GM21447 (cell line): ENCODE measurements around the gene A2M.

Experiments used
- ATAC-seq: cut with Tn5 transposase; IDR thresholded peaks from one replicate; pipeline ENCODE4 v1.9.1; 2021; ENCODE audit not compliant: unreplicated experiment

The A2M gene

DNA sequence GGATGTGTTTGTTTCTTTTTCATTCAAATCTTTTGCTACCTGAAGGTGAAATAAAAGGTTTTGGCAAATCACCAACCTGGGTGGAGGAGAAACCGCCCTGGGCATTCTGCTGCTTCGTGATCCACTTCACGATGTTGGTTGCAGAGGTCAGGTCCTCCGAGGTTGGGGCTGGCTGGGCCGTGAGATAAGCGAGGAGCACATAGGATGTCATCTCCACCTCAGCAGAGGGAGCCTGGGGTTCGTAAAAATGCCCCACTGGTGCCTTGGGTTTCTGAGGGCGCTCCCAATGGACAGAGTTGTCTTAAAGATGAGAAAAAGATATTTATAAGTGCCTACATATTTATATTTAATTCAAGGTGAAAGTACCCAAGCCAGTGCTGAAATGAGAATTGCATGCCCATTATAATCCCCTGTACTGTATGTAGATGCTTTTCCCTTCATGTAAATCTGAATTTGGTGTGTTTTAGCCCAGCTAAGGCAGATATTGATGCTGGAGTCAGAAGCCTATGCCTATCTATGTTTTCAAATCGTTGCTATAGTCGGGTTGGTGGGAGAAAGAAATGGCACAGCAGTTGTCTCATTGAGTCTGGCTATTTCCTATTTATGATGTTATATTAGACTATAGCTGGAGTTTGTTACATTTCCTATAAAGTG lies 41.1 kb downstream of the A2M start:
- no peak for ATAC-seq

GRCh38 chr12:9073076-9073475 lies 42.6 kb downstream of the A2M start:
- ATAC-seq = no peak

DNA sequence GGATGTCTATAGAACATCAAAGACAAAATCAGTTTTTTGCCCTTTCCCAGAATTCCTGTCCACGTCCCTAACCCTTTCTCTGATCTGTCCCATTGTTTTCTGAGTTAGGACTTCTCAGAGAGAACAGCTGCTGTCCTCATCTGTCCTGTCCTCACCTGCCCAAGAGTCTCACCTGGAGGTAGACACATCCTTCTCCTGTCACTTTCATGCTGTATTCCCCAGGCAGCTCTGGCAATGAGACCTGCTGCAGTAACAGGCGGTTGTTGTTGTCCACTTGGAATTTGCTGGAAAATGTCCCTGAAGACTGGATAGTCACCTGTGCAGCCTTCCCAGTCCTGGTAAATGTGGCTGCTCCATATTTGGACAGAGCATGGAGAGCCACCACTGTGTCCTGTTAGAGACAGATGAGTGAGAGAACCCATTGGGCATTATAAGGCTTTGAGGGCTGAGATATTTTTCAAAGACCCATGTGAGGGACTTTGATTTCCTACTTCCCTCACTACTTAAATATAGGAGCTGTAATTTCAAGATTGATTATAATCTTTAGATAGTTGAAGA lies 43.2 kb downstream of the A2M start:
- ATAC-seq = no peak

- no peak for ATAC-seq
Observed at GRCh38 chr12:9071969-9072368, 43.8 kb downstream of the A2M start.

GRCh38 chr12:9071518-9071917 lies 44.2 kb downstream of the A2M start:
- ATAC-seq = no peak

DNA sequence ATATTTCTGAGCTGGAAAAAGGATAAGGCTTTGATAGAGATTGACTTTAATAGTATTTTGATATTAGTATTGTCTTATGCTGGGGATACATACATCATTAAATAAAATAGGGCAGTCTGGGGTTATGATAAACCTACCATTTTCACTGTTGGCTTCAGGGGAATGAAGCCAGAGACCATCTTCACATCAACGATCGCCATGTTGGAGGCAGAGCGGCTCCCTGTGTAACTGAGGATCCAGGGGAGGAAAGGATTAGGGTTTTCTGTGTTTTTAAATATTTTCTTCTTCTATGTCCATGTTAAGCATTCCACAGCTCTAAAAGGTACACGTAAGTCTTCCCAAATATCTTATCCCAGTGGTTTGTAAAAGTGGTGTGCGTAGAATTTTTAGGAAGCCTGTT lies 45.4 kb downstream of the A2M start:
- ATAC-seq = no peak

DNA sequence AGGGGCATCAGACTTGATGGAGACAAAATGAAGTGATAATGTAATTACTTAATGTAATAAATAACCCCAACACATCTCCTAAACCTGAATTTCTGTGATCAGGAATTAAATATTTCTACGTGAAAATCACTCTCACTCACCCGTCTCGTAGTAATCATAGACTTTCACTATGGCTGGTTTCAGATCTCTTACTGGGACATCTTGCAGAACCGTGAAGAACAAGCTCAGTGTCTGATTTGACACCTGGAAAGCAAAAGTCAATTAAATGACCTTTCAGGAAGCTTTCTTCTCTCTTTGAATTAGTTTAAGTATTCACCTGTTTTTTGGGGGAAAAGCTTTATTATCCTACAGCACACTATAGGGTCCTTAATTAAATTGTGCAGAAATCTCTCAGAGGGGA lies 47.1 kb downstream of the A2M start:
- ATAC-seq = no peak

- no peak for ATAC-seq
Observed at GRCh38 chr12:9068086-9068485, 47.6 kb downstream of the A2M start.

- no peak for ATAC-seq
Observed at GRCh38 chr12:9066755-9067423, 48.8 kb downstream of the A2M start.

GRCh38 chr12:9066183-9066623 lies 49.5 kb downstream of the A2M start:
- no peak for ATAC-seq

GRCh38 chr12:9065607-9065856 lies 50.2 kb downstream of the A2M start:
- ATAC-seq = no peak

DNA sequence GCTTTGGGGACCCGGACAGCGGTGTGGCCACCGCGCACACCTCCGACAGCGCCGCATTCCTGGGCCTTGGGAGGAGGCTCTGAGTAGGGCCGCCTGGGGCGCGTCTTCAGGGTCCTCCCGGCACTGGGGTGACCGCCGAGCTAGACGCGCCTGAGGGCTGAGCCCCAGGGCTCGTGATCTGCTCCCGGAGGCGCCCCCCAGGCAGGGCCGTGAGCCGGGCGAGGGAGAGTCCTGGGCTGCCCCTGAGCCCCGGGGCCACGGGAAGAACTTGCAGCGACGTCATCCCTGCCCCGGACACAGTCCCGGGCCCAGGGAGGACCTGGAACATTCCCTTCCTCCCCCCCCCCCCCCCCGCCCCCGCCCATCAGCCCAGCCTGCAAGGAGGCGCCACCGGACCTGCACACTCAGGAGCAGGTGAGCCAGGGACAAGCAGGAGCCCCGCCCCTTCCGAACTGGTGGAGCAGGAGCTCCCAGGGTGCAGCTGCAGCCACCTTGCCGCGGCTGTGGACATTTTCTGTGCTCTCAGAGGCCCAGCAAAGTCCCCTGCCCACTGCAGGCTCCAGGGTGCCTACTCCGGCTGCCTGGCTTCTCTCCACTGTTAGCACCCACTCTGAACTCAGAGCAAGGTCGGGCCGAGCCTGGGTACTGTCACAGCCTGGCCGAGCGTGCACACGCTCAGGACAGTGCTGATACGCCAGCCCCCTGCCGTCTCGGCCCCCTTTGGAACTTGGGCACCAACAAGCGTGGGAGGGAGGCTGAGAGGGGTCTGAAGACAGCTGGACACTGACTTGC lies 50.7 kb downstream of the A2M start:
- ATAC-seq = no peak

- ATAC-seq = peak; percentile 61
Observed at GRCh38 chr12:9064201-9064814, 51.4 kb downstream of the A2M start.

DNA sequence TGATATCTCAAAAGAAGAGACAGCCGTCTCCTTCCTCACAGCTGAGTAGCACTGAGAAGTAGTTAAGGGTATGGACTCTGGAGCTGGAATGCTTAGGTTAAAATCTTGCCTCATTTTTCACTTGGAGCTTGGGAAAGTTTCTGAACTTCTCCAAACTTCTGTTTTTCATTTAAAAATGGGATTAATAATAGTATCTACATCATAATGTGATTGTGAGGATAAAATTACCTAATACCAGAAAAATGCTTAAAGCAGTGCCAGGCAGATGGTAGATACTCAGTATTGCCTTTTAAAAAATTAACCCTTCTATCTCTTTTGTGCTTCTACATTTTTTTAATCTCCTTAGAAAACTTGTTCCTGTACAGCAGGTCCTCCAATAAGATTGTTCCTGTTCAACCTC lies 63.1 kb downstream of the A2M start:
- no peak for ATAC-seq

GRCh38 chr12:9051158-9051550 lies 64.6 kb downstream of the A2M start:
- ATAC-seq = no peak

- ATAC-seq = no peak
Observed at GRCh38 chr12:9050521-9051157, 65.1 kb downstream of the A2M start.

GRCh38 chr12:9049520-9050133 lies 66.1 kb downstream of the A2M start:
- ATAC-seq = no peak

DNA sequence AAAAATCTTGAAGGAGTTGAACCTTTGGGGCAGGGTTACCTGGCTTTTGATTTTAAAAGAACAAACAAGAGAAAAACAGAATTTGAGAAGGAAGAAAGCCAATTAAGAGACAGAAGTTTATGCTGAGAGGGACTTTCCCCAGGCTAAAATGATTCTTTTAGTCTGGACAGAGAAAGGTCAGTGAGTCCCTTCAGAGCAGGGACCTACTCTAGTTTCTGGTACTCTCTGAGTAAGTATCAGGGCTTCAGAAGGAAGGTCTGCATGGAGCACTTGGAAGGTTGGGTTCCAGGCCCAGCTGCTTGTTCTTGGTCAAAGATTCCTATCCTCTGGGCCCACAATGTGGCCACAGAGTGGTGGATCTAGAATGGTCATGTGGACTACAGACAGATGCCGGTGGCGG lies 66.8 kb downstream of the A2M start:
- ATAC-seq = no peak

DNA sequence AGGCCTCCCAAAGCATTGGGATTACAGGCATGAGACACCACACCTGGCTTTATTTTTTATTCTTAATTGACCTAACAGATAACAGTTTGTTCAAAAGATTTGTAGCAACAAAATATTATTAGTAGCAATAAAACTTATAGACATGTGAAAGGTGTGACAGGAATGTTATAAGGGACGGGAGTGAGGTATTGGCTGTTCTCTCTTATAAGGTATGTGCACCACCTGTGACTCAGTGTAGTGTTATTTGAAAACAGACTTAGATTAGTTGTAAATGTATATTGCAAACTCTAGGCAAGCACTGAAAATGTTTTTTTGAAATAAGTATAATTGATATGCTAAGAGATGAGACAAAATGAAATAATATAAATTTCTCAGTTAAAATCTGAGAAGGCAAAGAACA lies 68.6 kb downstream of the A2M start:
- ATAC-seq = no peak

DNA sequence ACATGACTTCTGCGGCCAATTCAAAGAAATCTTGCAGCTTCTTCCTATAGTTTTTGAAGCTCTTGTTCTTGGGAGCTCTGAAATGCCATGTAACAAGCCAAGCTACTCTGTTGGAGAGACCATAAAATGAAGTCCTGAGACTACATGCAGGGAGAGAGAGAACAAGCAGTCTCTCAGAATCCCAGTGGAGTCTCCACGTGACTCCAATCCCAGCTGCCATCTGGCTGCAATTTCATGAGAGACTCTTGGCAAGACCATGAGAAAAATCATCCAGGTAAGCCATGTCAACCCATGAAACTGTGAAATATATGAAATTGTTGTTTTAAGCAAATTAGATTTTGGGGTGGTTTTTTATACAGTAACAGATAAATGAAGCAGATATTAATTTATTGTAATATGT lies 72.0 kb downstream of the A2M start:
- ATAC-seq = no peak

GRCh38 chr12:9041321-9041720 lies 74.4 kb downstream of the A2M start:
- ATAC-seq = no peak
